Osteocyte (in vitro differentiated cells): ENCODE measurements around the gene FOXS1. TPM values are rescaled to one million over a fixed set of nuclear protein-coding genes. Genes with fewer than 3 reads are reported as not detected.

ENCODE experiments used
- DNase-seq: peaks from one replicate; pipeline ENCODE4 v3.0.0; 2021; ENCODE audit warnings: mixed read lengths; ENCODE audit not compliant: unreplicated experiment; ENCODE audit errors: extremely low spot score
- H3K27ac Mint-ChIP-seq: one replicate; pipeline ENCODE4 v1.8.0; 2021; ENCODE audit warnings: mild to moderate bottlenecking, mixed read lengths; ENCODE audit not compliant: unreplicated experiment
- H3K27me3 Mint-ChIP-seq: one replicate; pipeline ENCODE4 v1.8.0; 2021; ENCODE audit warnings: mixed read lengths; ENCODE audit not compliant: unreplicated experiment
- H3K36me3 Mint-ChIP-seq: one replicate; pipeline ENCODE4 v1.8.0; 2021; ENCODE audit warnings: mixed read lengths; ENCODE audit not compliant: unreplicated experiment
- H3K4me1 Mint-ChIP-seq: one replicate; pipeline ENCODE4 v1.8.0; 2021; ENCODE audit warnings: mixed read lengths; ENCODE audit not compliant: unreplicated experiment
- H3K4me3 Mint-ChIP-seq: one replicate; pipeline ENCODE4 v1.8.0; 2021; ENCODE audit warnings: mild to moderate bottlenecking, moderate library complexity, mixed read lengths; ENCODE audit not compliant: unreplicated experiment
- H3K9me3 Mint-ChIP-seq: one replicate; pipeline ENCODE4 v1.8.0; 2021; ENCODE audit warnings: mixed read lengths; ENCODE audit not compliant: unreplicated experiment
- CTCF ChIP-seq: fragments of 200-600 bp; sonication (generic); IDR thresholded peaks from 2 replicates; pipeline ENCODE4 v1.5.0; 2021; ENCODE audit warnings: antibody characterized with exemption, mild to moderate bottlenecking, moderate library complexity
- total RNA-seq: library from RNA; stranded (reverse); gene quantifications from 2 replicates; pipeline ENCODE4 v1.2.1, GENCODE V29; 2021

FOXS1 gene
- total RNA-seq, 1 donor from 2014 or later = 11.8 TPM

GRCh38 chr20:31858760-31859083, 13.3 kb upstream of the FOXS1 start:
- H3K4me3 Mint-ChIP-seq = no peak overlapping the region
- no peaks in the 10 kb centered on the region for H3K36me3 Mint-ChIP-seq
- no peak overlapping the region for H3K27ac Mint-ChIP-seq
- H3K27me3 Mint-ChIP-seq = peaks cover 36% of the 10 kb centered on the region
- no peak for TF ChIP-seq CTCF
- H3K9me3 Mint-ChIP-seq = no peaks in the 10 kb centered on the region
- H3K4me1 Mint-ChIP-seq = peaks cover 11% of the 10 kb centered on the region
- no peak for DNase-seq

- H3K4me3 Mint-ChIP-seq = no peak overlapping the region
- no peak for DNase-seq
- H3K4me1 Mint-ChIP-seq = peaks cover 11% of the 10 kb centered on the region
- peaks cover 36% of the 10 kb centered on the region for H3K27me3 Mint-ChIP-seq
- no peaks in the 10 kb centered on the region for H3K36me3 Mint-ChIP-seq
- no peak for TF ChIP-seq CTCF
- H3K9me3 Mint-ChIP-seq = no peaks in the 10 kb centered on the region
- no peak overlapping the region for H3K27ac Mint-ChIP-seq
These were observed 12.7 kb upstream of the FOXS1 start for GRCh38 chr20:31857861-31858759.

- Mint-ChIP-seq H3K4me3 (no peak overlapping the region), H3K4me1 (peaks cover 9% of the 10 kb centered on the region), H3K27ac (no peak overlapping the region), H3K9me3 (no peaks in the 10 kb centered on the region), H3K36me3 (no peaks in the 10 kb centered on the region), H3K27me3 (peaks cover 34% of the 10 kb centered on the region)
- TF ChIP-seq CTCF = no peak
- DNase-seq = no peak
These were observed 11.1 kb upstream of the FOXS1 start for GRCh38 chr20:31856516-31856915.

GRCh38 chr20:31853481-31853880, 8.1 kb upstream of the FOXS1 start:
- peaks cover 3% of the 10 kb centered on the region for H3K4me1 Mint-ChIP-seq
- TF ChIP-seq CTCF = no peak
- H3K36me3 Mint-ChIP-seq = no peaks in the 10 kb centered on the region
- H3K4me3 Mint-ChIP-seq = no peak overlapping the region
- H3K27ac Mint-ChIP-seq = no peak overlapping the region
- no peak for DNase-seq
- H3K9me3 Mint-ChIP-seq = no peaks in the 10 kb centered on the region
- peaks cover 15% of the 10 kb centered on the region for H3K27me3 Mint-ChIP-seq

GRCh38 chr20:31851240-31851955, 6.0 kb upstream of the FOXS1 start:
- H3K27ac Mint-ChIP-seq = no peak overlapping the region
- peaks cover 5% of the 10 kb centered on the region for H3K4me1 Mint-ChIP-seq
- DNase-seq = no peak
- no peak for TF ChIP-seq CTCF
- no peaks in the 10 kb centered on the region for H3K36me3 Mint-ChIP-seq
- H3K4me3 Mint-ChIP-seq = no peak overlapping the region
- no peaks in the 10 kb centered on the region for H3K9me3 Mint-ChIP-seq
- H3K27me3 Mint-ChIP-seq = peaks cover 4% of the 10 kb centered on the region
